Measurements from ENCODE around the gene NFIX.

DNA sequence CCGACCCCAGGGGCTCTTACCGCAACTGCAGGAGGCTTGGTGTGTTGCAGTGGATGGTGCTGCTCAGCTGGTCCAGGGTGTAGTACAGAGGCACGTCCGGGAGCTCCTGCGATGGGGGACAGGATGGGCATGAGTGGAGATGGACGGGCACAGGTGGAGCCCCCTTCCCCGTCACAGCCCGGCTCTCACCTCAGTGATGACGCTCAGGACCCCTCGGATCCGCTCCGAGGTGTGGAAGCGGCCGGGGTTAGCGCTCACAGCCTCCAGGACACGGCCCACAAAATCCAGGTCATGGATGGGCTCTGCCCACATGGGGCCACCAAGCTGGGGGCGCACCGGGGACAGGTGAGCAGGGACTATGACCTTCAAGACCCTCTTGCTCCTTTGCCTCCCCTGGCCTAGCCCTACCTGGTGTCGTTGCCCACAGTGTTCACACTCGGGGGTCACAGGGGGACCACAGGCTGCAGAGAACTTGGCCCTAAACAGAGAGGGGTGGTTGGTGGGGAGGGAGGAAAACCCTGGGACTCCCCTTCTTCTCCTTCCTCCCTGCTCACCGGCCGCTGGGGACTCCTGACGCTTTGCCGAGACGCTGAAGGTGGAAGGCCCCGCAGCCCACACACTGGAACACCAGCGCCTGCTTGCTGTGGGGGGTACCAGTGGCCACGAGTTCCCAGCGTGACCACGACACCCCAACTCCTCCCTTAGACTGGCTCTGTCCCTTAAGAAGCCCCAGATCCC is 114.3 kb downstream of the NFIX start:
- TF ChIP-seq CTCF (conservative IDR thresholded peaks at IDR 0.05 in 1 of 2, IDR thresholded peaks at IDR 0.05 in 1 of 2; ENCODE audit: low read depth in 1 of 2, low read length in 2 of 2) (no peak), EZH2 (IDR thresholded peaks at IDR 0.05; ENCODE audit: low read length, missing control alignments) (no peak)
